Gastroesophageal sphincter (tissue), 3 donors: ENCODE results near the gene RNASE8.

Experiments used
- EP300 ChIP-seq: sonication (generic); formaldehyde crosslinking; IDR thresholded peaks from one replicate; pipeline ENCODE4 v1.6.1; 2017; ENCODE audit warnings: antibody characterized with exemption, mild to moderate bottlenecking
- POLR2A ChIP-seq, 2 donors: fragments of 450-650 bp; IDR thresholded peaks; one replicate each; pipeline ENCODE4 v1.6.1; 2017; ENCODE audit warnings: antibody characterized with exemption in 2 of 2, mild to moderate bottlenecking in 2 of 2, moderate library complexity in 1 of 2
- POLR2AphosphoS5 ChIP-seq: sonication (generic); formaldehyde crosslinking; IDR thresholded peaks from one replicate; pipeline ENCODE4 v1.6.1; 2017; ENCODE audit warnings: antibody characterized with exemption
- TF ChIP-seq, protein P1 (sequence below), 4 experiments: fragments of 200-600 bp in 2 of 4; fragments of 450-650 bp in 2 of 4; sonication (generic) in 1 of 4; IDR thresholded peaks; one replicate each; pipeline ENCODE4 v1.5.1; 2017 to 2019; ENCODE audit warnings: antibody characterized with exemption in 4 of 4, mild to moderate bottlenecking in 2 of 4, moderate library complexity in 2 of 4

DNA sequence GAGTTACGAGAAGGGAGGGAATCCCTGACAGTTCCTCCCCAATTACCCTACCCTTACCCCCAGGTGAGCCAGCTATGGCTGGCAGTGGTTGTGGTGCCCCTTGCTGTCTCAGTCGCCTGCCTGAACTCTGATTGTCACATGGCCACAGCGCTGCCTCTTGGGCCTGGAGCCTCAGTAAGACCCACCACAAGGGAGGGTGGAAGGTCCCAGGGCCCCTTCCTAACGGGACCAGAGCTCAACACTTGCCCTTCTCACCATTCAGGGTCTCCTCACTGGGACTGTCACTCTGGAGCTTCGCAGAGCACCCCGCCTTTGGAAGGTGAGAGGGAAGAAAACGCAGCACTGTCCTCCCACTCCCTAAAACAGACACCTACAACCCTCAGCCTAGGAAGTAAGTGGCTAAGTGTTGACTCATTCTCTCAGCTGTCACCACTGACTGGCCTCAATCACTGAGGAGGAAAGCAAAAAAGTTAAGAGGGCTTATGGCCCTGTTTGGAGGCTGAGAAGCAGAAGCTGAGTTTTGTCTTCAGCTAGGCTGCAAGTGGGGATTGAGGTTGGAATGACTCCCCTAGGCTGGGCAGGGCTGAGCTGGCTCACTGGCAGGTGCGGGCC lies 44.3 kb downstream of the RNASE8 start:
- TF ChIP-seq POLR2AphosphoS5 (no peak), POLR2A (IDR thresholded peaks at IDR 0.05) (no peak), EP300 (no peak)
- TF ChIP-seq, protein P1, sequence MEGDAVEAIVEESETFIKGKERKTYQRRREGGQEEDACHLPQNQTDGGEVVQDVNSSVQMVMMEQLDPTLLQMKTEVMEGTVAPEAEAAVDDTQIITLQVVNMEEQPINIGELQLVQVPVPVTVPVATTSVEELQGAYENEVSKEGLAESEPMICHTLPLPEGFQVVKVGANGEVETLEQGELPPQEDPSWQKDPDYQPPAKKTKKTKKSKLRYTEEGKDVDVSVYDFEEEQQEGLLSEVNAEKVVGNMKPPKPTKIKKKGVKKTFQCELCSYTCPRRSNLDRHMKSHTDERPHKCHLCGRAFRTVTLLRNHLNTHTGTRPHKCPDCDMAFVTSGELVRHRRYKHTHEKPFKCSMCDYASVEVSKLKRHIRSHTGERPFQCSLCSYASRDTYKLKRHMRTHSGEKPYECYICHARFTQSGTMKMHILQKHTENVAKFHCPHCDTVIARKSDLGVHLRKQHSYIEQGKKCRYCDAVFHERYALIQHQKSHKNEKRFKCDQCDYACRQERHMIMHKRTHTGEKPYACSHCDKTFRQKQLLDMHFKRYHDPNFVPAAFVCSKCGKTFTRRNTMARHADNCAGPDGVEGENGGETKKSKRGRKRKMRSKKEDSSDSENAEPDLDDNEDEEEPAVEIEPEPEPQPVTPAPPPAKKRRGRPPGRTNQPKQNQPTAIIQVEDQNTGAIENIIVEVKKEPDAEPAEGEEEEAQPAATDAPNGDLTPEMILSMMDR (IDR thresholded peaks at IDR 0.05), result no peak
